H9 (cell line): Measurements from ENCODE around the gene TSPYL2. TPM values are rescaled to one million over a fixed set of nuclear protein-coding genes. Genes with fewer than 3 reads are reported as not detected.
A peak's percentile ranks its signal among the peaks of the same experiment; 100 is the strongest.

Experiments
- DNase-seq: peaks from one replicate; pipeline ENCODE4 v3.0.0-alpha.2; 2017
- H2AFZ ChIP-seq: one replicate; pipeline ENCODE4 v1.6.1; 2013; ENCODE audit warnings: mild to moderate bottlenecking, low read length, control low read depth, moderate library complexity
- H2AK5ac ChIP-seq: 2 replicates; pipeline ENCODE4 v1.6.1; 2013; ENCODE audit warnings: low read length, control low read depth, mixed read lengths; ENCODE audit not compliant: insufficient read length
- H2BK120ac ChIP-seq: one replicate; pipeline ENCODE4 v1.6.1; 2013; ENCODE audit warnings: low read depth, mild to moderate bottlenecking, low read length, control low read depth, inconsistent platforms; ENCODE audit not compliant: poor library complexity, severe bottlenecking
- H2BK12ac ChIP-seq: 2 replicates; pipeline ENCODE4 v1.6.1; 2013; ENCODE audit warnings: low read length, control low read depth, mixed read lengths, low read depth; ENCODE audit not compliant: insufficient read length
- H2BK15ac ChIP-seq: 2 replicates; pipeline ENCODE4 v1.6.1; 2013; ENCODE audit warnings: low read depth, low read length, control low read depth
- H2BK20ac ChIP-seq: one replicate; pipeline ENCODE4 v1.6.1; 2013; ENCODE audit warnings: low read depth, mild to moderate bottlenecking, low read length, control low read depth, inconsistent platforms; ENCODE audit not compliant: poor library complexity, severe bottlenecking
- H2BK5ac ChIP-seq: 2 replicates; pipeline ENCODE4 v1.6.1; 2013; ENCODE audit warnings: low read length, control low read depth, mixed read lengths; ENCODE audit not compliant: insufficient read length
- H3K14ac ChIP-seq: 2 replicates; pipeline ENCODE4 v1.6.1; 2013; ENCODE audit warnings: low read length, control low read depth; ENCODE audit not compliant: insufficient read depth
- H3K18ac ChIP-seq: 2 replicates; pipeline ENCODE4 v1.6.1; 2013; ENCODE audit warnings: low read depth, mild to moderate bottlenecking, mixed read lengths, low read length, control low read depth; ENCODE audit not compliant: insufficient read length
- H3K23ac ChIP-seq: 2 replicates; pipeline ENCODE4 v1.6.1; 2013; ENCODE audit warnings: low read length, control low read depth, mixed read lengths, low read depth; ENCODE audit not compliant: insufficient read length
- H3K23me2 ChIP-seq: 2 replicates; pipeline ENCODE4 v1.6.1; 2013; ENCODE audit warnings: low read depth, mild to moderate bottlenecking, mixed read lengths, low read length, control low read depth; ENCODE audit not compliant: insufficient read length, poor library complexity, severe bottlenecking
- H3K27ac ChIP-seq: 2 replicates; pipeline ENCODE4 v1.5.1; 2013; ENCODE audit warnings: low read length, control low read depth, mixed read lengths, low read depth; ENCODE audit not compliant: insufficient read length
- H3K27me3 ChIP-seq: 2 replicates; pipeline ENCODE4 v1.6.1; 2013; ENCODE audit warnings: low read length, control low read depth, inconsistent platforms; ENCODE audit not compliant: insufficient read depth
- H3K4ac ChIP-seq: 2 replicates; pipeline ENCODE4 v1.6.1; 2013; ENCODE audit warnings: low read depth, mild to moderate bottlenecking, control low read depth, inconsistent platforms, low read length, moderate library complexity
- H3K4me1 ChIP-seq: 2 replicates; pipeline ENCODE4 v1.6.1; 2013; ENCODE audit warnings: low read length, control low read depth, inconsistent platforms; ENCODE audit not compliant: insufficient read depth
- H3K4me2 ChIP-seq: 2 replicates; pipeline ENCODE4 v1.6.1; 2013; ENCODE audit warnings: low read length, control low read depth, mixed read lengths; ENCODE audit not compliant: insufficient read length, insufficient read depth
- H3K56ac ChIP-seq: 2 replicates; pipeline ENCODE4 v1.6.1; 2013; ENCODE audit warnings: low read depth, mild to moderate bottlenecking, mixed read lengths, low read length, control low read depth; ENCODE audit not compliant: insufficient read length
- H3K79me1 ChIP-seq: 2 replicates; pipeline ENCODE4 v1.6.1; 2013; ENCODE audit warnings: low read depth, mild to moderate bottlenecking, moderate library complexity, low read length, control low read depth, inconsistent platforms; ENCODE audit not compliant: insufficient read depth, poor library complexity, severe bottlenecking
- H3K79me2 ChIP-seq: 2 replicates; pipeline ENCODE4 v1.6.1; 2013; ENCODE audit warnings: low read length, control low read depth, inconsistent platforms; ENCODE audit not compliant: insufficient read depth
- H3K9ac ChIP-seq: 2 replicates; pipeline ENCODE4 v1.6.1; 2013; ENCODE audit warnings: low read length, control low read depth, mixed read lengths; ENCODE audit not compliant: insufficient read length; ENCODE audit errors: extremely low read depth
- H3K9me3 ChIP-seq: one replicate; pipeline ENCODE4 v1.6.1; 2013; ENCODE audit warnings: low read depth, low read length, inconsistent platforms; ENCODE audit not compliant: control insufficient read depth
- H3T11ph ChIP-seq: one replicate; pipeline ENCODE4 v1.6.1; 2013; ENCODE audit warnings: mild to moderate bottlenecking, low read length, control low read depth, inconsistent platforms
- H4K20me1 ChIP-seq: one replicate; pipeline ENCODE4 v1.6.1; 2013; ENCODE audit not compliant: control insufficient read depth, insufficient read length, insufficient read depth
- H4K5ac ChIP-seq: 2 replicates; pipeline ENCODE4 v1.6.1; 2013; ENCODE audit warnings: low read depth, mild to moderate bottlenecking, mixed read lengths, low read length, control low read depth; ENCODE audit not compliant: insufficient read length
- H4K8ac ChIP-seq: replicated peaks from 2 replicates; pipeline ENCODE4 v1.6.1; 2013; ENCODE audit warnings: low read length, control low read depth, mixed read lengths, low read depth; ENCODE audit not compliant: insufficient read length
- H4K91ac ChIP-seq: 2 replicates; pipeline ENCODE4 v1.6.1; 2013; ENCODE audit warnings: low read depth, mild to moderate bottlenecking, moderate library complexity, mixed read lengths, low read length, control low read depth; ENCODE audit not compliant: insufficient read length
- H3K27ac Mint-ChIP-seq, 3 experiments: 2 replicates in 2 of 3; 3 replicates in 1 of 3; pipeline ENCODE4 v1.8.0; 2020 to 2021; ENCODE audit warnings: mixed read lengths in 3 of 3, mild to moderate bottlenecking in 1 of 3, moderate library complexity in 1 of 3
- H3K27me3 Mint-ChIP-seq: 2 replicates; pipeline ENCODE4 v1.8.0; 2021; ENCODE audit warnings: low read depth, mild to moderate bottlenecking, moderate library complexity, mixed read lengths
- H3K36me3 Mint-ChIP-seq, 3 experiments: 2 replicates in 2 of 3; 3 replicates in 1 of 3; pipeline ENCODE4 v1.8.0; 2020 to 2021; ENCODE audit warnings: low read depth in 3 of 3, mixed read lengths in 3 of 3; ENCODE audit not compliant: insufficient read depth in 1 of 3
- H3K4me1 Mint-ChIP-seq, 2 experiments: 2 replicates each; pipeline ENCODE4 v1.8.0; 2020; ENCODE audit warnings: mixed read lengths in 2 of 2
- H3K4me3 Mint-ChIP-seq, 2 experiments: 2 replicates in 1 of 2; 3 replicates in 1 of 2; pipeline ENCODE4 v1.8.0; 2020 to 2021; ENCODE audit warnings: mild to moderate bottlenecking in 2 of 2, mixed read lengths in 2 of 2, moderate library complexity in 1 of 2
- H3K9me3 Mint-ChIP-seq, 2 experiments: 2 replicates in 1 of 2; 3 replicates in 1 of 2; pipeline ENCODE4 v1.8.0; 2020; ENCODE audit warnings: mild to moderate bottlenecking in 2 of 2, mixed read lengths in 2 of 2, moderate library complexity in 1 of 2
- WGBS: extraction: QIAGEN DNeasy Blood & Tissue Kit; methylation state at CpG from one replicate; pipeline ENCODE4 v1.1.7; 2013; ENCODE audit warnings: missing lambda C conversion rate, low lambda C conversion rate, mixed read lengths; ENCODE audit not compliant: insufficient read length; ENCODE audit errors: extremely low coverage; 5-methylcytosine and 5-hydroxymethylcytosine counted together
- total RNA-seq: library from RNA; stranded (reverse); gene quantifications from 2 replicates; pipeline ENCODE4 v1.2.1, GENCODE V29; 2021
- TF ChIP-seq, protein P1 (sequence below): fragments of 200-600 bp; sonication (generic); conservative IDR thresholded peaks from 3 replicates; pipeline ENCODE4 v1.8.0; 2021; ENCODE audit warnings: antibody characterized with exemption, mild to moderate bottlenecking

TSPYL2 gene
- total RNA-seq, 1 experiment from 2014 or later, result 24.6 TPM

DNA sequence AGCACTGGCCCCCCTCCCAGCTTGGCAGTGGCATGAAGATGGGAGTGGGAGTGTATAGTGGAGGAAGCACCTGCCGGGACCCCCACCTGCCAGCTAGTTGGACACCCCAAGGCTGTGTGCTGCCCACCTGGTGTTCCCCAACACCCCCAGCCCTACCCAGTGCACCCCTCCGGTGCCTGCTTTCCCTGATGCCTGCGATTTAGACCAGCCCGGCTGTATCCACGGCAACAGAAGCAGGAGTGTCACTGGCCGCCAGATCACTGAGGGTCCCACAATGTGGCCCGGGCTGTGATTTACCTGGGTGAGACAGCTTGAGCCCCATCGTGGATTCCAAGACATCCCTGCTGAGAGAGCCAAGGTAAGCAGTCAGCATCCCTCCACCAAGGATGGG is 33.0 kb upstream of the TSPYL2 start:
- Histone ChIP-seq H3K79me2 (no peaks in the 10 kb centered on the region; the same call in 1 of the 2 replicates), H3K4me1 (no peaks in the 10 kb centered on the region), H3K9me3 (peaks cover 39% of the 10 kb centered on the region), H2AK5ac (no peak overlapping the region), H3K23me2 (peaks cover 9% of the 10 kb centered on the region), H3K18ac (no peak overlapping the region), H2BK5ac (no peak overlapping the region), H4K91ac (no peak overlapping the region), H3K56ac (no peak overlapping the region), H3K4ac (no peak overlapping the region), H2AFZ (no peak overlapping the region), H4K5ac (no peak overlapping the region), H3K27me3 (no peaks in the 10 kb centered on the region), H4K8ac (no peak overlapping the region), H3K79me1 (no peaks in the 10 kb centered on the region), H3K9ac (no peak overlapping the region), H2BK20ac (no peak overlapping the region), H3T11ph (no peak overlapping the region), H2BK120ac (no peak overlapping the region), H3K4me2 (peak overlapping the region; percentile 78), H2BK15ac (no peak overlapping the region), H4K20me1 (no peaks in the 10 kb centered on the region), H3K14ac (no peak overlapping the region), H2BK12ac (no peak overlapping the region), H3K27ac (no peak overlapping the region), H3K23ac (no peak overlapping the region)
- Mint-ChIP-seq H3K4me3 (peak overlapping the region; percentile 70 to 86), H3K4me1 (peaks cover 5 to 15% of the 10 kb centered on the region in 2 experiments), H3K27ac (no peak overlapping the region), H3K27me3 (peaks cover 3% of the 10 kb centered on the region), H3K9me3 (peaks cover 41 to 45% of the 10 kb centered on the region in 2 experiments), H3K36me3 (peaks cover 0 to 3% (median 0%) of the 10 kb centered on the region in 3 experiments; a peak in 2 of 7 replicates)
- TF ChIP-seq, protein P1, sequence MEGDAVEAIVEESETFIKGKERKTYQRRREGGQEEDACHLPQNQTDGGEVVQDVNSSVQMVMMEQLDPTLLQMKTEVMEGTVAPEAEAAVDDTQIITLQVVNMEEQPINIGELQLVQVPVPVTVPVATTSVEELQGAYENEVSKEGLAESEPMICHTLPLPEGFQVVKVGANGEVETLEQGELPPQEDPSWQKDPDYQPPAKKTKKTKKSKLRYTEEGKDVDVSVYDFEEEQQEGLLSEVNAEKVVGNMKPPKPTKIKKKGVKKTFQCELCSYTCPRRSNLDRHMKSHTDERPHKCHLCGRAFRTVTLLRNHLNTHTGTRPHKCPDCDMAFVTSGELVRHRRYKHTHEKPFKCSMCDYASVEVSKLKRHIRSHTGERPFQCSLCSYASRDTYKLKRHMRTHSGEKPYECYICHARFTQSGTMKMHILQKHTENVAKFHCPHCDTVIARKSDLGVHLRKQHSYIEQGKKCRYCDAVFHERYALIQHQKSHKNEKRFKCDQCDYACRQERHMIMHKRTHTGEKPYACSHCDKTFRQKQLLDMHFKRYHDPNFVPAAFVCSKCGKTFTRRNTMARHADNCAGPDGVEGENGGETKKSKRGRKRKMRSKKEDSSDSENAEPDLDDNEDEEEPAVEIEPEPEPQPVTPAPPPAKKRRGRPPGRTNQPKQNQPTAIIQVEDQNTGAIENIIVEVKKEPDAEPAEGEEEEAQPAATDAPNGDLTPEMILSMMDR, result no peak
- WGBS, result no CpG with 5 or more reads among the region's 8 CpGs
- no peak for DNase-seq
